A204.1 (cell line): ENCODE measurements around the gene PCSK1N.
"Not testable (repeated sequence)": the region's sequence is repeated elsewhere in the genome, so short reads cannot be mapped to it uniquely, and the experiment has no call there.

Source experiments
- FAIRE-seq: peaks from 2 replicates; lab custom pipeline; 2012; peaks lifted over from hg19 to GRCh38; lab: Jason Lieb, UNC

PCSK1N gene

DNA sequence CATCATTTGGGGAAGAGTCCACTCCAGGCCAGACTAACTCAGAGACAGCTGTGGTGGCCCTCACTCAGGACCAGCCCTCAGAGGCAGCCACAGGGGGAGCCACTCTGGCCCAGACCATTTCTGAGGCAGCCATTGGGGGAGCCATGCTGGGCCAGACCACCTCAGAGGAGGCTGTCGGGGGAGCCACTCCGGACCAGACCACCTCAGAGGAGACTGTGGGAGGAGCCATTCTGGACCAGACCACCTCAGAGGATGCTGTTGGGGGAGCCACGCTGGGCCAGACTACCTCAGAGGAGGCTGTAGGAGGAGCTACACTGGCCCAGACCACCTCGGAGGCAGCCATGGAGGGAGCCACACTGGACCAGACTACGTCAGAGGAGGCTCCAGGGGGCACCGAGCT lies 12.4 kb downstream of the PCSK1N start:
- FAIRE-seq: no peak

DNA sequence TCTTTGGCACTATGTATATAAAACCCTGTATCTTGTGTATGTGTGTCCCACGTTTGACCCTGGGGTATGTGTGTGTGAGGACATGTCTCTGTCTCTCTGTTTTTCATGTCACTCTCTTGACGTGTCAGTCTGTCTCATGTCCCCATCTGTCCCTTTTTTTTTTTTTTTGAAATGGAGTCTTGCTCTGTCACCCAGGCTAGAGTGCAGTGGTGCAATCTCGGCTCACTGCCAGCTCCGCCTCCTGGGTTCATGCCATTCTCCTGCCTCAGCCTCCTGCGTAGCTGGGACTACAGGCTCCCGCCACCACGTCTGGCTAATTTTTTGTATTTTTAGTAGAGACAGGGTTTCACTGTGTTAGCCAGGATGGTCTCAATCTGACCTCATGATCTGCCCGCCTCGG lies 16.0 kb downstream of the PCSK1N start:
- FAIRE-seq: not testable (repeated sequence)

DNA sequence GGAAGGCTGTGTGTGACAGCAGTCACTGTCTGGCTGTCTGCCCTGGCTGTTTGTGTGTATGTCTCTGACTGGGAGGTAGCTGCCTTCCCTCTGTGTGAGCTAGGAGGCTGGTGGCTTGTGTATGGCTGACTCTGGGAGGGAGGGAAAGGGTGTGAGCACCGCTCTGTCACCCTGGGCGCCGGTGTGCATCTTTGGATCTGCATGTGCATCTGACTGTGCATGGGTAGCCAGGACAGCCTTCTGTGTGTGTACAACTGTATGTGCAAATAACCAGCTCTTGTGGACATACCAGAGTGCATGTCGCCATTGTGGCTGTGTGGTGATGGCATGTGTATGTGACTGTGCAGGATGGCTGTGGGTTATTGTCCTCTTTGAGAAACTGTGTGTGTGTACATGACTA lies 16.5 kb downstream of the PCSK1N start:
- no peak for FAIRE-seq

DNA sequence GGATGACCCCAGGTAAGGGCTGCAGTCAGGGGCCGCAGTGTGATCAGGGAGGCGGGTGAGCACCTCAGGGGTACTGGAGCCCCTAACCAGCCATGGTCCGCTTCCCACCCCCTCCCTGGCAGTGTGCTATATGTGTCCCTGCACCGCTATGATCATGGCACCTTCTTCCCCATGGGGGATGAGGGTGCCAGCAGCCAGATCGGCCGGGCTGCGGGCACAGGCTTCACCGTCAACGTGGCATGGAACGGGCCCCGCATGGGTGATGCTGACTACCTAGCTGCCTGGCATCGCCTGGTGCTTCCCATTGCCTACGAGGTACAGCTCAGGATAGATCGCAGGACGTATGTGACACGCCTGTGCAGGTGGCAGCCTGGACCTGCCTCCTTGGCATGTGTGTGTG lies 17.3 kb downstream of the PCSK1N start:
- FAIRE-seq: no peak

DNA sequence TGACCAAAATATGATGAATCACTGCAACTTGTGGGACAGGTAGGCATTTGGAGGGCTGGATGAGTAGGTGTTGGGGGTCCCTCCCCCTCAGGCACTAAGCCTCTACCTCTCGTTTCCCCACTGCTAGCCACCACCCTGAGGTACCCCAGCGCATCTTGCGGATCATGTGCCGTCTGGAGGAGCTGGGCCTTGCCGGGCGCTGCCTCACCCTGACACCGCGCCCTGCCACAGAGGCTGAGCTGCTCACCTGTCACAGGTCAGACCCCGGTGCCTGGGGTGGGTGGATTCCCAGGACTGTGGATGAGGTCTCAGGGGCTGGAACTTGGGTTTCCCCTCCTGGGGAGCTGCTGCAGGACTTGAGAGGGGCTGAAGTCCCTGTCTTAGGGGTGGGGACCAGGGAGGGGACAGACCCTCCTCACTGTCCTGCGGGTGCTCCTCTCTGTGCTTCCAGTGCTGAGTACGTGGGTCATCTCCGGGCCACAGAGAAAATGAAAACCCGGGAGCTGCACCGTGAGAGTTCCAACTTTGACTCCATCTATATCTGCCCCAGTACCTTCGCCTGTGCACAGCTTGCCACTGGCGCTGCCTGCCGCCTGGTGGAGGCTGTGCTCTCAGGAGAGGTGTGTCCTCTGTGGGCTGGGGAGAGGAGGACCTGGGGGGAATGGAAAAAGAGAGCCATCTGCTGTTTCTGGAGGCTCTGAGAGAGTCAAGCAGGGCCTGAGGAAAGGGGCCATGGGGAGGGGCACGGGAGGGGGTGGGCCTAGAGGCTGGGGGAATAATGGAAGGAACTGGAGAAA lies 19.2 kb downstream of the PCSK1N start:
- FAIRE-seq: no peak

DNA sequence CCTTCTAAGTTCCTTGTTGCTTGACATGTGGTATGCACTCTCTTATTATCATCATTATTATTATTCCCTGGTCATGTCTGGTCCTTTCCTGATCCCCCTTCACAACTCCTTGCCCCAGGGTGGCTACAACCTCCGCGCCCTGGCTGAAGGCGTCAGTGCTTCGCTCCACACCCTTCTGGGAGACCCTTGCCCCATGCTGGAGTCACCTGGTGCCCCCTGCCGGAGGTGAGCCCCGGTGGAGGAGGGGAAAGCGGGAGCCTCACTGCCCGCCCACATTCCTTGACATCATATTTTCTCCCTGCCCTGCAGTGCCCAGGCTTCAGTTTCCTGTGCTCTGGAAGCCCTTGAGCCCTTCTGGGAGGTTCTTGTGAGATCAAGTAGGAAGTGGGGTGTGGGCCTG lies 20.1 kb downstream of the PCSK1N start:
- no peak for FAIRE-seq

DNA sequence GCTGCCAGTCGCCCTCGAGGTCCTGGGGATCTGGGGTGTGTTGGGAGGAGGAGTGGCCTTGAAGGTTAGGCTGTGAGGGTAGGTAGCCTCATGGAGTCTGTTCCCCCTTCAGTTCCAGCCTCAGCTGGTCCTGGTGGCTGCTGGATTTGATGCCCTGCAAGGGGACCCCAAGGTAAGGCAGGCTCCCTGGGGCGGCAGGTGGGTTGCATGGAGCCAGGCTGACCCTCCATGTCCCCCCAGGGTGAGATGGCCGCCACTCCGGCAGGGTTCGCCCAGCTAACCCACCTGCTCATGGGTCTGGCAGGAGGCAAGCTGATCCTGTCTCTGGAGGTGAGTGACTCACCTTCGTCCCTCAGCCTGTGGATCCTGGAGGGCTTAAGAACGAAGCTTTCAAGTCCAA lies 20.7 kb downstream of the PCSK1N start:
- FAIRE-seq: no peak

DNA sequence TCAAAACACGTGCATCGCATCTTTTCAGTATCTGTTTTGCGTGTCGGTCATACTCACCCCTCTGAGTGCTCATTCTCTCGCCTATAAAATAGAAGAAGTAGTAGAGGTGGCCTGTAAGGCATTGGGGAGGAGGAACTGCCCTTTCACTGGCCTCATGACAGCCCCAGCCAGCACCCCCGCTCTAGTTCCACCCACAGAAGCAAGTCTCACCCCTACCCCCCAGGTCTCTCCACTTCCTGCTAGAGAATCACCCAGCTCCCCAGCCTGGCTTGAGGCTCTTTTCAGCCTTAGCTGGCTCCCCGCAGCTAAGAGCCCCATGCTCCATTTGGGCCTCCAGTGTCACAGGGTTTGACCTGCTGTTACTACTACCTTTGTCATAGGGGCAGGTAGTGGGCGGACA lies 21.8 kb downstream of the PCSK1N start:
- no peak for FAIRE-seq

DNA sequence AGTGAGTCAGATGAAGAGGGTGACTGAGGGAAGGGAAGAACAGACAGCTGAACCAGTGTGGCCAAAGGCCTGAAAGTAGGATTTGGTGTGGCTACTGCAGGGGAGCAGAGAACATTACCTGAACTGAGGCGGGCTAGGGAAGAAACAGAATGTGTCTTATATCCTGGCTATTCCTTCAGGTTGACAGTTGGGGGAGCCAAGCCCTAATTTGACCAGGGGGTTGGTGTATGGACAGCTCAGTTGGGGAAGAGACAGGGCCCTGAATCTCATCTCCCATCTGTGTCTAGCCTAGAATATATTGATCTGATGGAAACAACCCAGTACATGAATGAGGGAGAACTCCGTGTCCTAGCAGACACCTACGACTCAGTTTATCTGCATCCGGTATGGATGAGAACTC lies 29.3 kb downstream of the PCSK1N start:
- FAIRE-seq: no peak

DNA sequence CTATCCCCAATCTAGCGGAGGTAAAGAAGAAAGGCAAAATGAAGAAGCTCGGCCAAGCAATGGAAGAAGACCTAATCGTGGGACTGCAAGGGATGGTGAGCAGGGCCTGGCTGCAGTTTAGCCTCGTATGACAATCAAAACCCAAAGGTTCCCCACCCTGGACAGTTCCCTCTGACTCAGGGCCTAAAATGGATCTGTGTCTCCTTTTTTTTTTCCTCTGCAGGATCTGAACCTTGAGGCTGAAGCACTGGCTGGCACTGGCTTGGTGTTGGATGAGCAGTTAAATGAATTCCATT lies 32.6 kb downstream of the PCSK1N start:
- FAIRE-seq: no peak

DNA sequence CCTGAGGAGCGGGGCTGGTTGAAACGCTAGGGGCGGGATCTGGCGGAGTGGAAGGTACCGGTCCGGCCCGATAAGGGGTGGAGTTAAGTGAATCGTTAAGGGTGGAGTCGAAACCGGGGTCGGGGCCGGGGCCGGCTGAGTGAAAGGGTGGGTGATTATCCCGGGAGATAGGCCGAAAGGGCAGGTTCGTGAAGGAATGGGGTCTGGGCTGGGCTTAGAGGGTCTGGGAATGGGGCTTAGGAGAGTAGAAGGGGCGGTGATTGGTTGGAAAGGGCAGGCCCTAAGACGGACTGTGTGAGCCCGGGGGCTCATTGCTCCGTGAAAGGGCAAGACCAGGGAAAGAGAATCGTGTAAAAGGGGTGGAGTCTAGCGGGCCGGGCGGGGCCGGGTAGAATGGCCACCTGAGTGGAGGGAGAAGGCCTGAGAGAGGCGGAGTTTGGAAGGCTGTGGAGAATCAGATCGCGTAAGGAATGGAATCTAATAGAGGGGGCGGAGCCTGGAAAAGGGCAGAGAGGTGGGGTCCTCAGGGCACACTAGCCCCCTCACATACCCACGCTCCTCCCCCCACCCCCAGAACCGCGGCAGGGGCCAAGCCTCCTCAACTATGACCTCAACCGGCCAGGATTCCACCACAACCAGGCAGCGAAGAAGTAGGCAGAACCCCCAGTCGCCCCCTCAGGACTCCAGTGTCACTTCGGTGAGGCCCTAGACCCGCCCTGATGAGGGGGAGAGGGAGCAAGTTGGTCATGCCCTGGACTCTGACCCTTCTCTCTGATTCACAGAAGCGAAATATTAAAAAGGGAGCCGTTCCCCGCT lies 33.1 kb downstream of the PCSK1N start:
- FAIRE-seq: no peak

DNA sequence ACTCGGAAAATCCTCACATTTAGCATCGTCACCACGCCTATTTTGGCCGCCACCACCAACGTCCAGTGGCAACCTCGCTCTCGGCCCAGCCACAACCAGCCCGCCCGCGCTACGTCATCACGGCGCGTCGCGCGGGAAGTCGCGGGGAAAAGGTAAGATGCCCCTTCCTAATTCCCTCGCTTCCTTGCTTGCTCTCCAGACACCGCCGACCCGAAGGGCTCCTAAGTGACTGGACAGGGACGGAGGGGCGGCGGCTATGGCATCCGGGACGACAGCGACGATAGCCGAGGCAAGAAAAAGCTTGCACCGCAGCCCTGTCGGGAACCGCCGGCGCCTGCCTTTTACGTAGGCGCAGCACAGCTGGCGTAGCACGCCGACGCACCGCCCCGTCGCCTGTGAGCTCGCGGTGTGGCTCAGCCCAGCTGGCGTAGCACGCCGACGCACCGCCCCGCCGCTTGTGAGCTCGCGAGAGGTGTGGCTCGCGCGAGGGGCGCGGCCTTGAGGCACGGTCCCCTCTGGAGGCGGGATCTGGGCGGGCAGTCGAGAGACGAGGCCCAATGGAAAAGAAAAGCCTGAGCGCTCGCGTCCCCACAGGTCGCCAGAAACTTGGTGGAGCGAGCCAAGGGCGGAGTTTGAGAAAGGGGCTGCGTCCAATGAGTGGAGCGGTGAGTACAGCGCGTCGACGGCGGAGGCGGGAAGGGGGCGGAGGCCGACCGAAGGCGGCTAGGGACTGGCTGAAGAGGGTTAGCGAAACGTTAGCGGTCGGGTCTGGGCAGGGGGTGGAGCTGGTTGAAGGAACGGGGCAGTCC lies 33.9 kb downstream of the PCSK1N start, which contains the start of gene HDAC6:
TSS of gene HDAC6 (plus strand) at position 788 of the 809 bp plus-strand sequence. CDS start 626 bp downstream, outside the sequence.
- FAIRE-seq: peak; percentile 89

DNA sequence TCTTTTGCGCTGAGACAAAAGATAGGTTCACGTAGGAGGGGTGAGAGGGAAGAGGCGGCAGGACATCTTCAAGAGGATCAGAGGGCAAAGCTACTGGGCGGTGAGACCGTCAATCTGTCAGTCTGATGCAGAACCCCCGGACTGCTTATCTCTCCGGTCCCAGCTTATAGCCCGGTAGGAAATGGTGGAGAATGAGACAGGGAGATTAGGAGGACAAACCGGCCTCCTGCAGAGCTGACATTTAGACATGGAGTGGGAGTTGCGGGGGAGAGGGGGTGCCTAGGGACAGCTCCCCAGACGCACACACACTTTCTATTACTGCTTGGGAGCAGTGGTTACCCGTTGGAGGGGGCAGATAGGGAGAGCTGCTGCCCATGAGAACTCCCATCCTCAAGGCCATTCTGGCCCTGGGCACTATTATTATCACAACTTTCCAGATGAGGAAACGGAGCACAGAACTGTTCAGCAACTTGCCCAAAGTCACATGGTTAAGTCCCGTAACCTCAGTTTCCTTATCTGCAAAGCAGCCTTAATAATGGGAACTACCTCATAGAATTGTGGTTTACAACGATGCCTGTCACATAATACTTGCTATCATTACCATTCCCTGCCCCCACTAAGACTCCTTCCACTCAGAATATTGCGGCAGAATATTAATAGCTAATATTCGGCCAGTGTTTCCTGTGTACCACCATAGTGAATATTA lies 34.7 kb downstream of the PCSK1N start:
- FAIRE-seq: no peak

DNA sequence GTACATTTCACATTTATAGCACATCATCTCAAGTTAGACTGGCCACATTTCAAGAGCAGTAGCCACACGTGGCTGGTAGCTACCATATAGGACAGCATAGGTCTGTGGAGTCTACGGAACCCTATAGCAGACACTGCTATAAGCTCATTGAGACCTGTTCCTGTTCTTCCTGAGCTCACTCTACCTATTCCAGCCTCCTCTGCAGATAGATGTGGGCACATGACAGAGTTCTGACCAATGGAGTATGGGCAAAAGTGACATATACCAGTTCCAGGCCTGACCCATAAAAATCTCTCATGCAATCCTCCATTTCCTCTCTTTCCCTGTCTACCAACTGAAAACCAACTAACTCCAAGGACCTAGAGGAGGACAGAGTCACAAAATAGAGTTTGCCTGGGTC lies 37.1 kb downstream of the PCSK1N start:
- FAIRE-seq: no peak

DNA sequence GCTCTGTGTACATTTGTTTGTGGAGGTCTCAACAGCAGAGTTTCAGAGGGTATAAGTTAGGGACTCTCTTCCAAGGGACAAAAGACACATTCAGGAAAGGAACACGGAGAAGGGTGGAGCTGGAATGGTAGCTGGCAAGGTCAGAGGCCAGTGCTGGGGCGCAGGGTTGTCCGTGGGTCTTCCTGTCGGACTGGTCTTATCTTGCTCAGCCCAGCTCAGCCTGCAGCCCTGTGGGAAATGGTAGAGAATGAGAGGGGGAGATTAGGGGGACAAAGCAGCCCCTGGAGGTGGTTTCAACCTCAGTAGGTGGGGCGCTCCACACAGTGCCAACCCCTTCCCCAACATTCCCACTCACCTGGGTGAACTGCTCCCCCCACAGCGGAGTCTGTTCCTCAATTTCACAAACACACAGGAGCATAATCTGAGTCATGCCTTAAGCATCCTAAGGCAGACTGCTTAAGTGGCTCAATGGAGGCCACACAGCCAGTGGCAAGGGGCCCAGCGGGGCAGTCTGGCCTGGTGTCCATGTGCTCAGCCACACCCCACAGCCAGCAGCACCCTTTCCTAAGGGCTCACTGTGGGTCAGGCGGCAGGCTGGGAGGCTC lies 40.4 kb downstream of the PCSK1N start:
- no peak for FAIRE-seq

DNA sequence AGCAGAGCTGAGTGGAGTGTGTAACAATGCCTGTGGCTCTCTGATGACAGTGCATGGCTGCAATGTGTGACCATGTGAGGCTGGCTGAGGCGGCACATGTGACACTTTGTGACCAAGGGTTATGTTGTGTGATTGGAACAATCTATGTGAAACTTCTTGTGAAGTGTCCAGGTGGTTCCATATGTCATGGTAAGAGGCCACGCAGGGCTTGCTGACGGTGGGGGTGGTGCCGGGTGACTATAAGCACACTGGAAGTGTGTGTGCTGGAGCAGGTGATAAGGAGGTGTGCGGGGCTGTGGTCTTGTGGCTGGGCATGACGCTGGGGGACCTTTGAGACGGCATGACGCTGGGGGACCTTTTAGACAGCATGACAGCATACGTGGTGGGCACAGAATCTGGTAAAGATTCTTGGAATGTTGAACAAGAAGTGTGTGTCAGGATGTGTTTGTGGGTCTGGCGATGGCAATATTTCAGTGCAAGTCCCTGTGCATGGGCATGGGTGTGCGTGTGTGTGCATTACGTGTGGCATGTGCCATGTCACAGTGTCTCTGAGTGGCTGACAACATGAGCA lies 41.0 kb downstream of the PCSK1N start:
- no peak for FAIRE-seq

DNA sequence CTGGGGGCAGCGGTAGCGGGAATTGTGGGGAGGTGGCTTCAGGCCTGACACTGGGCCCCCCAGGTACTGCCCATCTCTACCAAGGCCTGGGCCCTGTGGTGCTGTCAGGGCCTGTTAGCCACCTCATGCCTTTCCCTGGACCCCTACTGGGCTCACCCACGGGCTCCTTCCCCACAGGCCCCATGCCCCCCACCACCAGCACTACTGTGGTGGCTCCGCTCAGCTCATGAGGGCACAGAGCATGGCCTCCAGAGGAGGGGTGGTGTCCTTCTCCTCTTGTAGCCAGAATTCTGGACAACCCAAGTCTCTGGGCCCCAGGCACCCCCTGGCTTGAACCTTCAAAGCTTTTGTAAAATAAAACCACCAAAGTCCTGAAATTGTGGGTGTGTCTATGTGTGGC lies 41.5 kb downstream of the PCSK1N start:
- no peak for FAIRE-seq

DNA sequence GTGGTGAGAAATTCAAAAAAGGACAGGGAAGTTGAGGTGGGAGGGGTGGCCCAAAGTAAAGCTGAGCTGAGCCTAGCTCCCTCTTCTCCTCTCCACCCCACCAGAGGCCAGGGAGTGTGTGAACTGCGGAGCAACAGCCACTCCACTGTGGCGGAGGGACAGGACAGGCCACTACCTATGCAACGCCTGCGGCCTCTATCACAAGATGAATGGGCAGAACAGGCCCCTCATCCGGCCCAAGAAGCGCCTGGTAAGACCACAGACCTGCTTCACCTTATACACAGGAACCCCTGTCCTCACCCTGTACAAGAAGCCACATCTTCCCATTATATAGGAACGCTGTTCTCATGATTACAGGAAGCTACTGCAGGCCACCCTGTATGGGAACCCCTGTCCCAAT lies 43.2 kb downstream of the PCSK1N start:
- no peak for FAIRE-seq

DNA sequence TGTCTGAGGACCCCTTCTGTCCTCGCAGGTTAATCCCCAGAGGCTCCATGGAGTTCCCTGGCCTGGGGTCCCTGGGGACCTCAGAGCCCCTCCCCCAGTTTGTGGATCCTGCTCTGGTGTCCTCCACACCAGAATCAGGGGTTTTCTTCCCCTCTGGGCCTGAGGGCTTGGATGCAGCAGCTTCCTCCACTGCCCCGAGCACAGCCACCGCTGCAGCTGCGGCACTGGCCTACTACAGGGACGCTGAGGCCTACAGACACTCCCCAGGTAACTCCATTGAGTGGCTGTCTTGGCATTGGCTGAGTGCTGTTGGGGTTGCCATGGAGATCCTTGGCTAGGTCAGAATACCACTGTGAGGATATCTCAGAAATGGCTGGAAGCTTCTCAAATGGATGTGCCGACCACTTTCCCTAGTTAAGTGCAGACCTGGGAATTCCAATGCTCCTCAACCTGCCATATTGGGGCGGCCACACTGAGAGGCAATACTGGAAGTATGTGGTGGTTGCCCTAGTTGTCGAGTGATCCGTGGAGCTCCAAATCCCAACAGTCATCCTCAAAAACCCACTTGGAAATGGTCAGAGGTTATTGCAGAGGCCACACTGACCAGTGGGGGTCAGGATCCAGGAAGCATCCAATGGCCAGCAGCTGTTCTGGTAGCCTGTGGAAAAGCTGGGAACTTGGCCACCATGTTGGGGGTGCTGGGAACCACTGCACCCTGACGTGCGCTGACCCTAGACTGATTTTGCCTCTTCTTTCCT lies 44.2 kb downstream of the PCSK1N start:
- FAIRE-seq: no peak

DNA sequence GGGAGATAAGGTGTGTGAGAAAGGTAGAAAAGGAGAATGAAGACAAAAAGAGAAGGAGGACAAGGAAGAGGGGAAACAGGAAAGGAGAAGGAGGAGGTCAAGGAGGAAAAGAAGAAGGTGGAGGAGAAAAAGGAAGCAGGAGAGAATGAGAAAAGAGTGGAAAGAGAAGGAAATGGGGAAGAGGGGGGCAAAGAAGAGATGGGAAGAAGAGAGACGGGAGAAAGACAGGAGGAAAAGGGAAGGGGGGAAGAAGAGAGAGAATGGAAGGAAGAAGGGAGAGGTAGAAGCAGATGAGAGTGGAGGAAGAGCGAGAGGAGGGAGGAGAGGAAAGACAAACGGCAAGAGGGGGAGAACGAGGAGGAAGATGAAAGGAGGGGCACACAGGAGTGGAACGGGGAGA lies 44.9 kb downstream of the PCSK1N start:
- no peak for FAIRE-seq
